Activated CD4-positive, alpha-beta T cell treated with anti-CD3 and anti-CD28 coated beads, Interleukin-2, amount 50 U/mL, for 48 hours (primary cell): ENCODE data around the gene AK4.

Experiments
- DNase-seq, 2 experiments: peaks; one replicate each; pipeline ENCODE4 v3.0.0-alpha.2; 2020

Gene AK4

DNA sequence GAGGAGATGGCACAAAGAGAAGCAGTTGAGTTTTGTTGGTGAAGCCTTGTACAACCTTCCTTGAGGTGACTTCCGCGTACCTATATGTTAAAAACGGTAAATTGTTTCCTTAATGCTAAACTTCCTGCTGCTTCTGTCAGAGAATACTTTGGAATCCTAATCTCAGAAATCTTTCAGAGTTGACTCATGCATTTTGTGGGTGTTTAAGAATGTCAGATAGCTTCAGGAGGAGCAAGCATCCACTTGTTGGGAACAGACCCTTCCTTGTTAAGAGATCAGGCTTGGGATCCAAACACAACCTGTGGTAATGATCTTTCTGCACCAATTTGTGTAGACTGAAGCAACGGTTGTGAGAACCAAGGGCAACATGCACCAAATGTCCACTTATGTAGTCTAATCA lies 29.5 kb downstream of the AK4 start:
- no peak for DNase-seq

GRCh38 chr1:65178235-65178634 lies 30.2 kb downstream of the AK4 start:
- DNase-seq, result no peak

DNA sequence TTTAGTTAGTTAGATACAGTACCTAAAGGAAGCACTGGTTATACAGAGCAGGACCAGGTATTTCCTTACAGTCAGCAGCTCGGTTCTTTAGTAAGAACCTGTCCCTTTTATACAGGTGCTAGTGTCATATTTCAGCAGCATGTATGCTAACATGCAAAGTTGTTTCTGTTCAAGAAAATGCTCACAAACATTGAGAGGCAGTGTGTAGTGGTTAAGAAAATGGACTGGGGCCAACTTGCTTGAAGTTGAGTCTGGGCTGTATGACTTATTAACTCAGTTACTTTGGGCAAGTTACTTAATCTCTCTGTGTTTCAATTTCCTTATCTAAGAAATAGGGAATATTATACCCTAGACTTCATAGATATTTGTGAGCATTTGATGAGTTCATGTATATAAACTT lies 31.1 kb downstream of the AK4 start:
- no peak for DNase-seq

DNA sequence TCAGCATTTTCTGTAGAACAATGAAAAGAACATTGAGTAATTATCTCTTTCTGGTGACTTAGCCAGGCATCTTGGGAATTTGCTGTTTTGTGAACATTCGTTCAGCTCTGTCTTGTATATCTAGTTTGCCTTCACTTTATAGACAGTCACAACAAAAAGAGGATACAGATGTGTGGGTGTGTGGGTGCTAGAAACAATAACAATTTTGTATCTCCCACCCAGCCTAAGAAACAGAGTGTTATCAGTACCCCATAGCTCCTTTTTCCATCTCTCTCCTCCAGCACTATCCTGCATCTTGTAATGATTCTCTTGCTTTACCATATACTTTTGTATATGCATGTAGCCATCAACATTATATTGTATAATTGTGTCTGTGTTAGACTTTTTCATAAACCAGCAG lies 33.0 kb downstream of the AK4 start:
- no peak for DNase-seq

DNA sequence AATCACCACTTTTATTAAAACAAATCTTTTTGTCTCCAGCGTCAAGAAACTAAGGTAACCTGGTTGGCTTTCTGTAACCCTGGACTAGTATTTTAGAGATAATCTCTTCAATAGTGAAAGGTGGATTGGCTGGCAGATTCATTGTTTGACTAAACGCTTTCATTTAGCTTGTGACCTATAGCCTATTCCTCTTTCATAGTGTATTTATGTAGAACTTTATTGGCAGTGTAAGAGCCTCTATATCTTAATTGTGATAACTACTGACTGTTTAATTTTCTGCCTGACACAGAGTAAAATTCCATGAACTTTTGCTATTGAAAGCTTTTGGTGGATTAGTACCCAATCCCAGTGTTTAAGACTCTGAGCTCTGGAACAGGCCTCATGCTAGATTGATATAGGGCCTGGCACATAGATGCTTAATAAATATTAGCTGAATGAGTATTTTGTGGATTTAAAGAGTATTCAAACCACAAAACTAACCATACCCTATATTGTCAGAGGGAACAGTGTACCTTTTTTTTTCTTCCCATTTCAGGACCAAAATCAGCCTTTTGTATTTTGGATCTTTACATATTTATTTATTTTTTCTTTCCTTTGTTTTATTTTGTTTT lies 34.8 kb downstream of the AK4 start:
- no peak for DNase-seq

- DNase-seq, result no peak
Measured at GRCh38 chr1:65189576-65190115, 41.6 kb downstream of the AK4 start.

DNA sequence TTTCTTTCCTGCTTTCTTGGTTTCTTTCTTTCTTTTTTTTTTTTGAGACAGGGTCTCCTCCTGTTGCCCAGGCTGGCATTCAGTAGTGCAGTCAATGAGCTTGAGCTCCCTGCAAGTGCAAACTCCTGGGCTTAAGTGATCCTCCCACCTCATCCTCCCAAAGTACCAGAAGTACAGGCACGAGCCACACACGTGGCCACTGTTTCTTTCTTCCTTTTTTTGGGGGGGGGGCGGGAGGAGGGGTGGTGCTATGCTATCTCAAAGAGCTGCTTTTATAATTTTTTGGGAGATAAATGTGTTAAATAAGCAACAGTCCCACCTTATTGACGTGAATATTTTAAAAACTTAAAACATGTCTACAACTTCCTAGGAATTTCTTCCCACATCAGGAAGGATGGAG lies 42.2 kb downstream of the AK4 start:
- DNase-seq, result no peak

- no peak for DNase-seq
Measured at GRCh38 chr1:65193129-65193695, 45.2 kb downstream of the AK4 start.

DNA sequence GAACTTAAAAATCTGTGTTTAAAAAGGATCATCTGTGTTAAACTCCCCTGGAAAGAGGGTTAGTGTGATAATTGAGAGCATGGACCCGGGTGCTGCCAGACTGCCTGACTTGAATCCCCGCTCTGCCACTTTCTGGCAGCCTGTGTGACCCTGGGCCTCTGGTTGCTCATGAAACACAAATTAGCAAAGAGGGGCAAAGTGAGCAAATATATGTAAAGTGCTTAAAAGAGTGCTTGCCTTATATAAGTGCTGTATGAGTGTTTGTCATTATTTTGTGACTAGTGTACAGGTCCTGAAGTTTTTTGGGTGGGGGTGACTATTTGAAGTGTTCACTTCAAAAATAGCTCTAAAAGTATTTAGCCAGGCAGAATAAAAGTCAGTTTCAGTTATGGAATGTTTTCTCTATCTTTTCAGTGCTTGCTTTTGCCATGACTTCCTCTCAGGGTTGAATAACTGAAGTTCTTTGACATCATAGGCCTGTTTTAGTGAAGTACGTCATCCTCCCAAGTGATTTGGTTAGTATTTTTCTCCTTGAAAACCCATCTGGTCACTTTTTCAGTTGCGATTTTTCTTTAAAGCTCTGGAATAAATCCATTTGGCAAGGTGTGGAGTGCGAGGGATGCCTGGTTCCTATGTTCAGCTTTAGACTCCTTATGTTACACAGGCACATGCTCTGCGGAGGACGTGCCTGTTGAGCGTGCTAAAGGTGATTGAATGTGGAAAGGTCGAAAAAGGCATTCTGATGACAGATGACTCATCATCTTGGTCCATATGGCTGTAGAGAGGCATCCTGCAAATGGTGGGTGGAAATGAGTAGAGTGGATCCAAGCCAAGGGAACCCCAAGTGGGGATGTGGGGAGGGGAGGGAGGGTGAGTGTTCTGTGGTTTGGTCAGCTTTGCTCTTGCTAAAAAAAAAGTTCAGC lies 47.8 kb downstream of the AK4 start:
- no peak for DNase-seq

GRCh38 chr1:65196926-65197325 lies 48.9 kb downstream of the AK4 start:
- no peak for DNase-seq

DNA sequence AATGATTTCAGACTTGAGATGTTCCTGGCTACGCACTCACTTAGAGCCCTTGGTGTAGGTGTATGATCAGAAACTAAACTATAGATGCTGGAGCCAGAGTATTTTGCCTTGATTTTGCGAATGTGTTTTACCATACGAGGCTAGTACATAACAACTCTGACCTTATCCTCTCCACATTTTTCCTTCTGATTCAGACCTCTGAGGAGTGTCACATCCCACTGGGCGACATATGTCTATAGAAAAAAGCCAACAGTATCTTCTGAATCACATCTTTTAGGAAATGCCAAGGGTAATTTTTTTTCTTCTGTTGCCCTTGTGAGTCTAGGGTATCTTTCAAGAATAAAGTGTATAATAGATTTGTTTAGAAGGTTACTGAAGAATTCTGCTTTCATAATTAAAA lies 49.6 kb downstream of the AK4 start:
- no peak for DNase-seq

DNA sequence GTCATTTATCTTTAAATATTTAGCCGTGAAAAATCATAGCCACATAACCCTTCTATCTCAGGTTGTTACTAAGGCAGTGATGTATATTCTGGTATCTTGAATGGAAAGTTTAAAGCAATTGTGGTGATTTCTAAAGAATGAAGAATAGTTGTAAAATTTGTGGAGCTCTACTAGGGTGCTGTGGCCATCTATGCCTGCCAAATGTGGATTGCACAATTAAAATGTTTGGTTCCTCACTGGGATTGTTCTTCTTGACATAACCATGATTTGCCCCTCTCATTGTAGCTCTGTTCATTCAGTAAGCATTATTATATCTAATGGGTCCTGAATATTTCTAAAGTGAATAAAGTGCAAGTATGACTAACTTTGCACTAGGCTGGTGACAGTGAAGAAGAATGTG lies 50.1 kb downstream of the AK4 start:
- no peak for DNase-seq

- no peak for DNase-seq
Measured at GRCh38 chr1:65200411-65200810, 52.4 kb downstream of the AK4 start.

DNA sequence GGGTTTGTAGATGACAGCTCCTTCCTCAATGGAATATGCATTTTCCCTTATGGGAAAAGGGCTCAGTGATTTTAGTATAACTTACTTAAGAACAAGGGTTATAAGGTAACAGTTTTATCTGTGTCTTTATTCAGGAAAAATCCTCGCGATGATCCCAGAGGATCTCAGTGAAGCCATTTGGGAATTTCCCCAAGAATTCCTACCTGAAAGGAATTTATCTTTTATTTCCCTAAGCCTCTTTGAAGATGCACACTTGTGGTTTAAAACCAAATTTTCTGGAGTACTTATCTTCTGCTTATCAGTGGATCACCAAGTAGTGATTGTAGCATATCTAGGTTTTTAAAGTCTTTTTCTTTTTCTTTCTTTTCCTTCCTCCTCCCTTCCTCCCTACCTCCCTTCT lies 58.8 kb downstream of the AK4 start:
- no peak for DNase-seq

- no peak for DNase-seq
Measured at GRCh38 chr1:65207317-65207716, 59.3 kb downstream of the AK4 start.

- DNase-seq, result no peak
Measured at GRCh38 chr1:65208563-65208973, 60.6 kb downstream of the AK4 start.

DNA sequence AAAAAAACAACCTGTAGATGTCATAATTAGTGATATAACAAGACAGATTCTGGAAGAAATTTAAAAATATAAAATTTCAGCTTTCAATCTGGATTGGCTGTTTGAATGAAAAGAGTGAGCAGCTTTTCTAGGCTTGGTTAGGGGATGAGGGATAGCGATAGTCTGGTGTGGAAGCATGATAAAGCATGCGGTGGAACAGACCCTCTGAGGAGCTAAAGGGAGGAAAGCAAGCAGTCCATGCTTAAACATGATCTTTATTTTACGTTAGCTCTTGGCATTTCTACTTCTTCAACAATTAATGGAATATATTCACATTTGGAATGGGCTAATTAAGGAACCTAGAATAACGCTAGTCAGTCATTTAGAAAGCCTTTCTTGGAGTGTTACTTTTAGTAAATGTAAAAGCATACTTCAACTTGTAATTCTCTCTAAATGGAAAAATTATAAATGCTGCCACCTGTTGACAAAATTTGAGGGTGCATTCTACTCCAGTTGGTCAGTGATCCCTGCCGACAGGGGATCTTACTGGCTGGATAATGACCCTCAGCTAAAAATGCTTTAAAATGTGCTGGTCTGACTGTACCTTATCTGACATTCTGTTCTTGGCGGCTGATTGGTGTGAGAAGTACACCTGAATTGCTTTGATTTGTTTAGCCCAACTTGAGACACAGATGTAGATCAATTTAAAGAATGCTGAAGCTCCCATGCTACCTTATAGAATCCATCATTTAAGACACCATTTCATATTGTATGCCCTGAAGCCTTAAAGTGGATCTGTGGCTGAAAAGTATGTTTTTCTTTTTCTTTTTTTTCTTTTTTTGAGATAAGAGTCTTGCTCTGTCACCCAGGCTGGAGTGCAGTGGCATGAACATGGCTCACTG lies 61.2 kb downstream of the AK4 start:
- DNase-seq, result no peak

GRCh38 chr1:65210325-65210724 lies 62.3 kb downstream of the AK4 start:
- no peak for DNase-seq

GRCh38 chr1:65211331-65211730 lies 63.3 kb downstream of the AK4 start:
- DNase-seq, result no peak

DNA sequence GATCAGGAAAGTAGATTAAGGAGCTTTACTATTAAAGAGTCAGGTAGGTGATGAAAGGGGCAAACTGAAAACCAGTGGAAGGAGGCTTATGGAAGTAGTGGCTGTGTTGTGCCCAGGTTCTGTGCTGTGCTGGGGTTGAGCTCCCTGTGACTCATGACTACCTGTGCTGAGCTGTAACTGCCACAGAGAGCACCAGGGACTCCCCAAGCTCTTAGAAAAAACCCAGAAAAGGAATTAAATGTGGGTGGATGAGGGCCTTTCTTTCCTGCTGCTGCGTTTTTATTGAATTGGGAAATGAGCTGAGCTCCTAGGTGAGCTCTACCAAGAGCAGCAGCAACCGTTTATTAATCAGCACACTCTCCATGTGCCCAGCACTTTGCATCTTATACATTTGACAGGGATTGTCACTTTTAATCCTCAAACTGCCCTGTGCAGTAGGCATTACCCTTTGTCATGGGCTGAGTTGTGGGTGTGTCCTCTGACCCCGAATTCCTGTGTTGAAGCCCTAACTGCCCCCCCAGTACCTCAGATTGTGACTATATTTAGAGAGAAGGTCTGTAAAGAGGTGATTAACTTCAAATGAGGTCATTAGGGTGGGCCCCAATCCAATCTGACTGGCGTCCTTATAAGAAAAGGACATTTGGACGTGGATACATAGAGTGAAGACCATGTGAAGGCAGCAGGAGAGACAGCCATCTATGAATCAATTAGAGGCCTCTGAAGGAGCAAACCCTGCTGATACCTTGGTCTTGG lies 65.4 kb downstream of the AK4 start:
- peak; percentile 13 to 29 for DNase-seq

GRCh38 chr1:65214340-65215027 lies 66.5 kb downstream of the AK4 start:
- DNase-seq, result no peak

DNA sequence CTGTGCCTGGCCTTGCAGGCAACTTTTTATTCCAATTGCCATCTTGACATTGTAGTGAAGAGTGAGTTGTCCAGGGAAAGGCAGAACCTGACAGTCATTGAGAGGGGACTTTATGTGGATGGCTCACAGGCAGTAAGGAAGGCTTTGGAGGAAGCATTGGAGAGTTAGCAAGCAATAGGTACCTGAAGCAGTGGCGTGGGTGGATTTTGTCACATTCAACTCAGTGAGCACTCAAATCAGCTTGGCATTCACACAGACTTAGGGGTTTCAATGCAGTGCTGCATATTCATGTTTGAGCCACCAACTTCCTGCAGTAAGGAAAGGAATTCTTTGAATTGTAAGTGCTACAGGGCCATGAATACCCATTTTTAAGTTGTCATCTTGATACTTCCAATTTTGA lies 69.0 kb downstream of the AK4 start:
- no peak for DNase-seq
